A673 (cell line): ENCODE measurements around the gene ZNF784. TPM values are rescaled to one million over a fixed set of nuclear protein-coding genes. Genes with fewer than 3 reads are reported as not detected.

Experiments
- BruUV-seq: library from RNA; stranded (reverse); fragments of 400-500 nt; replicated peaks from 2 replicates; lab custom pipeline; 2021; lab: Mats Ljungman, UMichigan
- CTCF ChIA-PET: fragments of 300-600 bp; sonication (Branson Sonifier 250); formaldehyde crosslinking; loops from one replicate; lab custom pipeline; 2022; ENCODE audit warnings: antibody characterized with exemption; lab: Charles Lee
- POLR2A ChIA-PET: fragments of 300-600 bp; sonication (Branson Sonifier 250); formaldehyde crosslinking; loops from one replicate; lab custom pipeline; 2022; ENCODE audit warnings: antibody characterized with exemption; ENCODE audit not compliant: low non-redundant PET; lab: Charles Lee
- DNase-seq: peaks from one replicate; pipeline ENCODE4 v3.0.0-alpha.2; 2015; ENCODE audit warnings: low spot score
- H3K27ac ChIP-seq: fragments of 200-600 bp; sonication (generic); 2 replicates; pipeline ENCODE4 v1.5.1; 2016; ENCODE audit warnings: mixed run types, low read depth, mild to moderate bottlenecking, mixed read lengths, antibody characterized with exemption, low read length; ENCODE audit not compliant: poor library complexity, severe bottlenecking
- H3K27me3 ChIP-seq: fragments of 200-600 bp; sonication (generic); replicated peaks from 2 replicates; pipeline ENCODE4 v1.6.1; 2017; ENCODE audit warnings: mixed run types, low read depth, mild to moderate bottlenecking, mixed read lengths, antibody characterized with exemption, low read length; ENCODE audit not compliant: insufficient read depth, poor library complexity
- H3K36me3 ChIP-seq: fragments of 200-600 bp; sonication (generic); 2 replicates; pipeline ENCODE4 v1.6.1; 2016; ENCODE audit warnings: mixed run types, mild to moderate bottlenecking, mixed read lengths, antibody characterized with exemption, low read length; ENCODE audit not compliant: insufficient read depth, poor library complexity, severe bottlenecking
- H3K4me1 ChIP-seq: fragments of 200-600 bp; sonication (generic); 2 replicates; pipeline ENCODE4 v1.6.1; 2017; ENCODE audit warnings: mixed run types, mild to moderate bottlenecking, mixed read lengths, antibody characterized with exemption, low read length; ENCODE audit not compliant: insufficient read depth, poor library complexity, severe bottlenecking
- H3K4me3 ChIP-seq: fragments of 200-600 bp; sonication (generic); 2 replicates; pipeline ENCODE4 v1.5.1; 2016; ENCODE audit warnings: low read depth, mixed run types, mild to moderate bottlenecking, mixed read lengths, low read length; ENCODE audit not compliant: poor library complexity, severe bottlenecking
- H3K9me3 ChIP-seq: fragments of 200-600 bp; sonication (generic); 2 replicates; pipeline ENCODE4 v1.6.1; 2016; ENCODE audit warnings: mixed run types, low read depth, mild to moderate bottlenecking, mixed read lengths, antibody characterized with exemption, low read length; ENCODE audit not compliant: poor library complexity, severe bottlenecking
- EZH2 ChIP-seq: fragments of 200-600 bp; sonication (generic); IDR thresholded peaks from 2 replicates; pipeline ENCODE4 v1.6.1; 2017; ENCODE audit warnings: borderline replicate concordance, low read depth, mild to moderate bottlenecking, mixed read lengths, antibody characterized with exemption, low read length; ENCODE audit not compliant: poor library complexity, severe bottlenecking
- intact Hi-C: fragments of 100-400 bp; cut with micrococcal nuclease; formaldehyde crosslinking; loops from one replicate; pipeline ENCODE4 v1.10.0; 2022; ENCODE audit not compliant: unreplicated experiment
- total RNA-seq: library from RNA; stranded (reverse); gene quantifications from 2 replicates; pipeline ENCODE4 v1.2.3, GENCODE V29; 2021
- TF ChIP-seq, protein P1 (sequence below): fragments of 300-800, 200-600 bp; sonication (generic); conservative IDR thresholded peaks from 2 replicates; pipeline ENCODE4 v1.5.1; 2017; ENCODE audit warnings: low read depth, mild to moderate bottlenecking, antibody characterized with exemption, low read length, moderate library complexity, mixed read lengths

The ZNF784 gene
- total RNA-seq, 1 experiment from 2014 or later: 7.1 TPM

DNA sequence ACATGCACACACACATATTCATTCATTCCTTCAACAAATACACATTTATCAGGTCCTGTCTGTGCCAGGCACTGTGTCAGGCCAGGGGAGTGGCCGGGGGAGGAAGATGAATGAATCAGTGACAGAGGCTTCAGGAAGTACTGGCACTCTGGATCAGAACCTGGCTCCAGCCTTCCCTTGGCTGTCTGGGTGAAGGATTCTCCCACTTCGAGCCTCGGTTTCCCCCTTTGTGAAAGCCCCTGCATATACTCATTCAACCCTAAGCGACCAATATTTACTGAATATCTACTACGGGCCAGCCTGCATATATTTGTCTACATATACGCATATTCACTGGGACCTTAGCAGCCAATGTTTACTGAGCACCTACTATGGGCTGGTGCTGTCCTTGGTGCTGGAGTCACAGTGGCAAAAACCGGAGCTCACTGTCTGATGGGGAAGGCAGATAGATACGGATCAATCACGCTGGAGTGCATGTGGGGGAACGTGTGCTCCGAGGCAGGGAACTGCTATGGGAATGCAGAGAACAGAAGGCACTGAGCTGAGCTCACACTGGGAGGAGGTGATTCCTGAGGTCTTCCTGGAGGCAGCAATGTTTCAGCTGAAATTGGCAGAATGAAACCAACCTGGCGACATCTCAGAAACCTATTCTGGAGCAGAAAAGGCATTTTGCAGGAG, 43.1 kb downstream of the ZNF784 start:
- no peak for TF ChIP-seq EZH2
- TF ChIP-seq, protein P1, sequence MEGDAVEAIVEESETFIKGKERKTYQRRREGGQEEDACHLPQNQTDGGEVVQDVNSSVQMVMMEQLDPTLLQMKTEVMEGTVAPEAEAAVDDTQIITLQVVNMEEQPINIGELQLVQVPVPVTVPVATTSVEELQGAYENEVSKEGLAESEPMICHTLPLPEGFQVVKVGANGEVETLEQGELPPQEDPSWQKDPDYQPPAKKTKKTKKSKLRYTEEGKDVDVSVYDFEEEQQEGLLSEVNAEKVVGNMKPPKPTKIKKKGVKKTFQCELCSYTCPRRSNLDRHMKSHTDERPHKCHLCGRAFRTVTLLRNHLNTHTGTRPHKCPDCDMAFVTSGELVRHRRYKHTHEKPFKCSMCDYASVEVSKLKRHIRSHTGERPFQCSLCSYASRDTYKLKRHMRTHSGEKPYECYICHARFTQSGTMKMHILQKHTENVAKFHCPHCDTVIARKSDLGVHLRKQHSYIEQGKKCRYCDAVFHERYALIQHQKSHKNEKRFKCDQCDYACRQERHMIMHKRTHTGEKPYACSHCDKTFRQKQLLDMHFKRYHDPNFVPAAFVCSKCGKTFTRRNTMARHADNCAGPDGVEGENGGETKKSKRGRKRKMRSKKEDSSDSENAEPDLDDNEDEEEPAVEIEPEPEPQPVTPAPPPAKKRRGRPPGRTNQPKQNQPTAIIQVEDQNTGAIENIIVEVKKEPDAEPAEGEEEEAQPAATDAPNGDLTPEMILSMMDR: no peak
- ChIA-PET CTCF (no interaction called here), POLR2A (interaction anchor here (0.5 to 0.7 kb wide), 2 partner anchors 18 to 21 kb away, joined by 3 read pairs; partner anchors contain the start of gene FIZ1)
- H3K4me1 ChIP-seq: peaks cover 12% of the 10 kb centered on the region
- H3K27ac ChIP-seq: peak overlapping the region; percentile 95
- intact Hi-C loops: no loop called here
- peaks cover 15% of the 10 kb centered on the region for H3K36me3 ChIP-seq
- no peaks in the 10 kb centered on the region for H3K27me3 ChIP-seq
- H3K9me3 ChIP-seq: no peaks in the 10 kb centered on the region
- peak overlapping the region; percentile 98 for H3K4me3 ChIP-seq
- no peak for DNase-seq
- BruUV-seq: no TSS peak

DNA sequence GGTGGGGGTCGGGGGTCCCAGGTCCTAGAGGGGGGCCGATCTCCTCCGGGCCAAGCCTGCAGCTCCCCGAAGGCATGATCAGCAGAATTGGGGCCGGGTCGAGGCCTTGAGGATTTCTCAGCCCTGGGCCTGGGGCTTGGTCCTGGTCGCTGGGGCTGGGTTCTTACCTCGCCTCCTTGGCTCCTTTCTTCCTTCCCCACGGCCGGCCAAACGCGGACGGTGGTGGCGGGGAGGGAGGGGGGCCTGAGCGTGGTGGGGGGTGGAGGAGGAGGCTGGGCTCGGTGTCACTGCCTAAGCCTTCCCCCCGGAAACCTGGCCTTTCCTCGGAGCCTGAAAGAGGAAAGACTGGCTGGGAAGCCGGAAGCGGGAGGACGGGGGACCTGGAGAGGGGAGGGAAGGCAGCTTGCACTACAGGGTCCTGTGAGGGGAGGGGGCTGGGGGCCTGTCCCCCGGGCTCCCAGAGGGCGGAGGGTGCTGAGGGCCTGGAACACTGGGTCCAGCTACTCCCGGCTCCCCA, 43.7 kb downstream of the ZNF784 start, which contains the start of gene ZNF579:
ZNF579 (minus strand) TSS at position 221 of the 517 bp plus-strand sequence. CDS start 1,209 bp downstream, outside the sequence.
- CTCF ChIA-PET: interaction anchor here (0.7 to 0.9 kb wide), 2 partner anchors 26 to 75 kb away, joined by 3 read pairs; no protein-coding TSS in a partner anchor

GRCh38 chr19:55579766-55580621, 44.4 kb downstream of the ZNF784 start:
- DNase-seq: no peak
- intact Hi-C loops: no loop called here
- H3K4me1 ChIP-seq: no peaks in the 10 kb centered on the region
- TF ChIP-seq, protein P1: no peak
- TF ChIP-seq EZH2: no peak
- CTCF ChIA-PET: interaction anchor here (0.7 to 0.9 kb wide), 2 partner anchors 26 to 76 kb away, joined by 3 read pairs; no protein-coding TSS in a partner anchor
- peak overlapping the region; percentile 98 for H3K4me3 ChIP-seq
- no peaks in the 10 kb centered on the region for H3K9me3 ChIP-seq
- no peaks in the 10 kb centered on the region for H3K27me3 ChIP-seq
- H3K36me3 ChIP-seq: peaks cover 18% of the 10 kb centered on the region
- H3K27ac ChIP-seq: peak overlapping the region; percentile 95
- POLR2A ChIA-PET: interaction anchor here (0.5 kb wide), 1 partner anchor 19 kb away, joined by 4 read pairs; the partner anchor contains the start of gene FIZ1
- BruUV-seq: no TSS peak

More for the DNA sequence above, 43.7 kb downstream of the ZNF784 start, which contains the start of gene ZNF579:
- peaks cover 18% of the 10 kb centered on the region for H3K36me3 ChIP-seq
- BruUV-seq: no TSS peak
- H3K27ac ChIP-seq: peak within 1 kb of the TSS; percentile 95
- DNase-seq: peak; percentile 94
- H3K4me3 ChIP-seq: peak within 1 kb of the TSS; percentile 98
- no peaks in the 10 kb centered on the region for H3K9me3 ChIP-seq
- POLR2A ChIA-PET: interaction anchor here (0.5 to 0.7 kb wide), 2 partner anchors 18 to 20 kb away, joined by 3 to 4 read pairs; partner anchors contain the start of gene FIZ1
- H3K4me1 ChIP-seq: peaks cover 6% of the 10 kb centered on the region
- H3K27me3 ChIP-seq: no peaks in the 10 kb centered on the region
- intact Hi-C loops: no loop called here
- TF ChIP-seq, protein P1: no peak
- no peak for TF ChIP-seq EZH2
